Femur (tissue), 1 donor: ENCODE data around the gene PCDHGA9.
A peak's percentile ranks its signal among the peaks of the same experiment; 100 is the strongest.
"Not testable (repeated sequence)": the region's sequence is repeated elsewhere in the genome, so short reads cannot be mapped to it uniquely, and the experiment has no call there.

Experiments used
- DNase-seq: peaks from one replicate; pipeline ENCODE4 v3.0.0-alpha.2; 2017

The PCDHGA9 gene

GRCh38 chr5:141384471-141385267, 17.9 kb upstream of the PCDHGA9 start:
- no peak for DNase-seq

GRCh38 chr5:141387557-141388311, 14.8 kb upstream of the PCDHGA9 start, which contains the start of gene PCDHGB4:
PCDHGB4 (plus strand) TSS chr5:141387698; CDS start chr5:141387885, 187 bp downstream.
- not testable (repeated sequence) for DNase-seq

DNA sequence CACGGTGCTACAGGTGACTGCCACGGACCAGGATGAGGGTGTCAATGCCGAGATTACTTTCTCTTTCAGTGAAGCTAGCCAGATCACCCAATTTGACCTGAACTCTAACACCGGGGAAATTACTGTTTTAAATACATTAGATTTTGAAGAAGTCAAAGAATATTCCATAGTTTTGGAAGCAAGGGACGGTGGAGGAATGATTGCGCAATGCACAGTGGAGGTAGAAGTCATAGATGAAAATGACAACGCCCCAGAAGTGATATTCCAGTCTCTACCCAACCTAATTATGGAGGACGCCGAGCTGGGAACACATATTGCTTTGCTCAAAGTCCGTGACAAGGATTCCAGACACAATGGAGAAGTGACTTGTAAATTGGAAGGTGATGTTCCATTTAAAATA, 13.9 kb upstream of the PCDHGA9 start:
- no peak for DNase-seq

- no peak for DNase-seq
Measured at GRCh38 chr5:141389153-141390042, 13.2 kb upstream of the PCDHGA9 start.

DNA sequence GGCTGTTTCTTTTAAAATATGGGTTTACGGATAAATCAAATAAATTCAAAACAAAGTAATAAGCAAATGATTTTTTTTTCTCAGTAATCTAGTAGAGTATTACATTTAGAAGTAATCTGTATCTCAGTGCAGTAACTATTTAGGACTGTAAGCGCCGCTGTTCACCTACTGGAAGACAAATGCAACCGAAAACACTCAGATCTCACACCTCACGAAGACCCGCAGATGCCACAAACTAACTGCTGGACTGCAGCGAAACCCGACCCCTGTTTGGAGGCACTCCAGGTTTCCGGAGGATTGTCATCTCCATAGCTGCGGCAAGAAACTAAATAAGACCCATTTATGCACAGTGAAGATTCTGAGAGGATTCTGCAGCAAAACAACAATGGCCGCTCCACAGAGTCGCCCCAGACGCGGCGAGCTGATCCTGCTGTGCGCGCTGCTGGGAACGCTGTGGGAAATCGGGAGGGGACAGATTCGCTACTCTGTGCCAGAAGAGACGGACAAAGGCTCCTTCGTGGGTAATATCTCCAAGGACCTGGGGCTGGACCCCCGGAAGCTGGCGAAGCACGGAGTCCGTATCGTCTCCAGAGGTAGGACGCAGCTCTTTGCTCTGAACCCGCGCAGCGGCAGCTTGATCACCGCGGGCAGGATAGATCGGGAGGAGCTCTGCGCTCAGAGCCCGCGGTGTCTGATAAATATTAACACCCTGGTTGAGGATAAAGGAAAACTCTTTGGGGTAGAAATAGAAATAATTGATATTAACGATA, 10.0 kb upstream of the PCDHGA9 start, which contains the start of gene PCDHGA8:
Gene PCDHGA8 (plus strand): TSS at position 205 of the 770 bp plus-strand sequence. CDS start 181 bp downstream, at position 386.
- DNase-seq: no peak

DNA sequence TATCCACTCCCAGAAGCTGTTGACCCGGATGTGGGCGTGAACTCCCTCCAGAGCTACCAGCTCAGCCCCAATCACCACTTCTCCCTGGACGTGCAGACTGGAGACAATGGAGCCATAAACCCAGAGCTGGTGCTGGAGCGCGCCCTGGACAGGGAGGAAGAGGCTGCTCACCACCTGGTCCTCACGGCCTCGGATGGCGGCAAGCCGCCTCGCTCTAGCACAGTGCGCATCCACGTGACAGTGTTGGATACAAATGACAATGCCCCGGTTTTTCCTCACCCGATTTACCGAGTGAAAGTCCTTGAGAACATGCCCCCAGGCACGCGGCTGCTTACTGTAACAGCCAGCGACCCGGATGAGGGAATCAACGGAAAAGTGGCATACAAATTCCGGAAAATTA, 9.3 kb upstream of the PCDHGA9 start:
- no peak for DNase-seq

DNA sequence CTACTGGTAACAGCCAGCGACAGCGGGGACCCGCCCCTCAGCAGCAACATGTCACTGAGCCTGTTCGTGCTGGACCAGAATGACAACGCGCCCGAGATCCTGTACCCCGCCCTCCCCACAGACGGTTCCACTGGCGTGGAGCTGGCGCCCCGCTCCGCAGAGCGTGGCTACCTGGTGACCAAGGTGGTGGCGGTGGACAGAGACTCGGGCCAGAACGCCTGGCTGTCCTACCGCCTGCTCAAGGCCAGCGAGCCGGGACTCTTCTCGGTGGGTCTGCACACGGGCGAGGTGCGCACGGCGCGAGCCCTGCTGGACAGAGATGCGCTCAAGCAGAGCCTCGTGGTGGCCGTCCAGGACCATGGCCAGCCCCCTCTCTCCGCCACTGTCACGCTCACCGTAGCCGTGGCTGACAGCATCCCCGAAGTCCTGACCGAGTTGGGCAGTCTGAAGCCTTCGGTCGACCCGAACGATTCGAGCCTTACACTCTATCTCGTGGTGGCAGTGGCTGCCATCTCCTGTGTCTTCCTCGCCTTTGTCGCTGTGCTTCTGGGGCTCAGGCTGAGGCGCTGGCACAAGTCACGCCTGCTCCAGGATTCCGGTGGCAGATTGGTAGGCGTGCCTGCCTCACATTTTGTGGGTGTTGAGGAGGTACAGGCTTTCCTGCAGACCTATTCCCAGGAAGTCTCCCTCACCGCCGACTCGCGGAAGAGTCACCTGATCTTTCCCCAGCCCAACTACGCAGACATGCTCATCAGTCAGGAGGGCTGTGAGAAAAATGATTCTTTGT, 8.0 kb upstream of the PCDHGA9 start:
- not testable (repeated sequence) for DNase-seq

- not testable (repeated sequence) for DNase-seq
Measured at GRCh38 chr5:141397756-141398551, 4.6 kb upstream of the PCDHGA9 start, which contains the start of gene PCDHGB5. PCDHGB5 (plus strand) TSS chr5:141397947; CDS start chr5:141398128, 181 bp downstream.

GRCh38 chr5:141398608-141399007, 4.0 kb upstream of the PCDHGA9 start:
- no peak for DNase-seq

DNA sequence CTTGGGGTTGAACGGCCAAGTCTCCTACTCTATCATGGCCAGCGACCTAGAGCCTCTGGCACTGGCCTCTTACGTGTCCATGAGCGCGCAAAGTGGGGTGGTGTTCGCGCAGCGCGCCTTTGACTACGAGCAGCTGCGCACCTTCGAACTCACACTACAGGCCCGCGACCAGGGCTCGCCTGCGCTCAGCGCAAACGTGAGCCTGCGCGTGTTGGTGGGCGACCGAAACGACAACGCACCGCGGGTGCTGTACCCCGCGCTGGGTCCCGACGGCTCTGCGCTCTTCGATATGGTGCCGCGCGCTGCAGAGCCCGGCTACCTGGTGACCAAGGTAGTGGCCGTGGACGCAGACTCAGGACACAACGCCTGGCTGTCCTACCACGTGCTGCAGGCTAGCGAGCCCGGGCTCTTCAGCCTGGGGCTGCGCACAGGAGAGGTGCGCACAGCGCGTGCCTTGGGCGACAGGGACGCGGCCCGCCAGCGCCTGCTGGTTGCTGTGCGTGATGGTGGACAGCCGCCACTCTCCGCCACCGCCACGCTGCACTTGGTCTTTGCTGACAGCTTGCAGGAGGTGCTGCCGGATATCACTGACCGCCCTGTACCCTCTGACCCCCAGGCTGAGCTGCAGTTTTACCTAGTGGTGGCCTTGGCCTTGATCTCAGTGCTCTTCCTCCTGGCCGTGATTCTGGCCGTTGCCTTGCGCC, 2.9 kb upstream of the PCDHGA9 start:
- no peak for DNase-seq

DNA sequence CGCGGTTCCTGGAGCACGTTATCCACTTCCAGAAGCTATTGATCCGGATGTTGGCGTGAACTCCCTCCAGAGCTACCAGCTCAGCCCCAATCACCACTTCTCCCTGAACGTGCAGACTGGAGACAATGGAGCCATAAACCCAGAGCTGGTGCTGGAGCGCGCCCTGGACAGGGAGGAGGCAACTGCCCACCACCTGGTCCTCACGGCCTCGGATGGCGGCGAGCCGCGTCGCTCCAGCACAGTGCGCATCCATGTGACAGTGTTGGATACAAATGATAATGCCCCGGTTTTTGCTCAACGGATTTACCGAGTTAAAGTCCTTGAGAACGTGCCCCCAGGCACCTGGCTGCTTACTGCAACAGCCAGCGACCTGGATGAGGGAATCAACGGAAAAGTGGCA, 809 bp downstream of the PCDHGA9 start:
- DNase-seq: no peak

GRCh38 chr5:141407790-141408505, 5.4 kb downstream of the PCDHGA9 start, which contains the start of gene PCDHGB6:
PCDHGB6 (plus strand) TSS chr5:141408021; CDS start chr5:141408203, 182 bp downstream.
- DNase-seq: peak; percentile 61

- DNase-seq: no peak
Measured at GRCh38 chr5:141409598-141410306, 7.2 kb downstream of the PCDHGA9 start.

- DNase-seq: no peak
Measured at GRCh38 chr5:141411575-141411974, 9.0 kb downstream of the PCDHGA9 start.

DNA sequence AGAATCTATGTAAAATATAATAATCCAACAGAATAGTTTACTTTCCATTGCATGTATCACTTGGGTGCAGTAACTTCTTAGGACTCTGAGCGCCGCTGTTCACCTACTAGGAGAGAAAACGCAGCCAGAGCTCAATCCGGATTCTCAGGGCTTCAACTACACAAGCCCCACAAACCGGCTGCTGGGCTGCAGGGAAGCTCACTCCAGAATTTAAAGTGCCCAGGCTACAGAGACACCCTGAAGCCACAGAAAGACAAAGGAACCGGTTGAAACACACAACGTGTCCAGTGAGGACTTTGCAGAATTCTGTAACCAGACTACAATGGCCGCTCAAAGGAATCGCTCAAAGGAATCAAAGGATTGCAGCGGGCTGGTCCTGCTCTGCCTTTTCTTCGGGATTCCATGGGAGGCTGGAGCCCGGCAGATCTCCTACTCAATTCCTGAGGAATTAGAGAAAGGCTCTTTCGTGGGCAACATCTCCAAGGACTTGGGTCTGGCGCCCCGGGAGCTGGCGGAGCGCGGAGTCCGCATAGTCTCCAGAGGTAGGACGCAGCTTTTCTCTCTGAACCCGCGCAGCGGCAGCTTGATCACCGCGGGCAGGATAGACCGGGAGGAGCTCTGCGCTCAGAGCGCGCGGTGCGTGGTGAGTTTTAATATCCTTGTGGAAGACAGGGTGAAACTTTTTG, 10.4 kb downstream of the PCDHGA9 start, which contains the start of gene PCDHGA10:
Gene PCDHGA10 (plus strand): TSS at position 134 of the 686 bp plus-strand sequence. CDS start 189 bp downstream, at position 323.
- no peak for DNase-seq

DNA sequence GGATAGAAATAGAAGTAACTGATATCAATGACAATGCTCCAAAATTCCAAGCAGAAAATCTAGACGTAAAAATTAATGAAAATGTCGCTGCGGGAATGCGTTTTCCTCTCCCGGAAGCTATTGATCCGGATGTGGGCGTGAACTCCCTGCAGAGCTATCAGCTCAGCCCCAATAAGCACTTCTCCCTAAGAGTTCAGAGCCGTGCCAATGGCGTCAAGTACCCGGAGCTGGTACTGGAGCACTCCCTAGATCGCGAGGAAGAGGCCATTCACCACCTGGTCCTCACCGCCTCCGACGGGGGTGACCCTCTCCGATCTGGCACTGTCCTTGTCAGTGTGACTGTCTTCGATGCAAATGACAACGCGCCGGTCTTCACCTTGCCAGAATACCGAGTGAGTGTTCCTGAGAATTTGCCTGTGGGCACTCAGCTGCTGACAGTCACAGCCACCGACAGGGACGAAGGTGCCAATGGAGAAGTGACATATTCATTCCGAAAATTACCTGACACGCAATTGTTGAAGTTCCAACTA, 11.0 kb downstream of the PCDHGA9 start:
- DNase-seq: no peak
